ENCODE data around the gene MBNL2.

- TF ChIP-seq CTCF (IDR thresholded peaks at IDR 0.05) (no peak), NR2C2 (CRISPR knock-in tag; IDR thresholded peaks at IDR 0.05) (no peak), NR3C1 (CRISPR knock-in tag; conservative IDR thresholded peaks at IDR 0.05; ENCODE audit: low read depth) (no peak), MYBL2 (CRISPR knock-in tag; IDR thresholded peaks at IDR 0.05) (no peak)
Measured at GRCh38 chr13:97273341-97273831, 51.3 kb downstream of the MBNL2 start.
